ENCODE data around the gene EGF. TPM values are rescaled to one million over a fixed set of nuclear protein-coding genes. Genes with fewer than 3 reads are reported as not detected.
"Not testable (repeated sequence)": the region's sequence is repeated elsewhere in the genome, so short reads cannot be mapped to it uniquely, and the experiment has no call there.

EGF gene
- total and polyA plus RNA-seq, 3 donors from 2014 or later: 0.79 to 1.3 (median 0.87) TPM

GRCh38 chr4:109872950-109873656 is 39.6 kb upstream of the EGF start:
- 90 to 97% methylated on average over 6 of the region's 6 CpGs for WGBS, 2 donors

GRCh38 chr4:109873791-109874514 is 38.7 kb upstream of the EGF start:
- TF ChIP-seq POLR2A (IDR thresholded peaks at IDR 0.05) (no peak), CTCF (IDR thresholded peaks at IDR 0.05) (no peak)
- Histone ChIP-seq H3K4me3 (no peak overlapping the region), H3K36me3 (ENCODE audit: low read depth, missing control alignments) (no peaks in the 10 kb centered on the region), H3K4me1 (no peaks in the 10 kb centered on the region), H3K9me3 (no peaks in the 10 kb centered on the region), H3K27ac (no peak overlapping the region), H3K27me3 (no peaks in the 10 kb centered on the region)
- no peak for DNase-seq
- intact Hi-C loops (cut with DNase I; ENCODE audit: low total_unique reads): no loop called here
- WGBS, 2 donors: 69 to 72% methylated on average over 10 to 11 of the region's 11 CpGs

More at GRCh38 chr4:109872950-109873656, 39.6 kb upstream of the EGF start:
- Histone ChIP-seq H3K27me3 (no peaks in the 10 kb centered on the region), H3K4me1 (no peaks in the 10 kb centered on the region), H3K4me3 (no peak overlapping the region), H3K27ac (no peak overlapping the region), H3K36me3 (ENCODE audit: low read depth, missing control alignments) (no peaks in the 10 kb centered on the region), H3K9me3 (no peaks in the 10 kb centered on the region)
- TF ChIP-seq POLR2A (IDR thresholded peaks at IDR 0.05) (no peak), CTCF (IDR thresholded peaks at IDR 0.05) (no peak)
- intact Hi-C loops (cut with DNase I; ENCODE audit: low total_unique reads): no loop called here
- DNase-seq: no peak

- H3K27me3 ChIP-seq: no peaks in the 10 kb centered on the region
- H3K9me3 ChIP-seq: no peaks in the 10 kb centered on the region
- WGBS, 2 donors: 100% methylated on average over 1 of the region's 1 CpG
- intact Hi-C loops (cut with DNase I; ENCODE audit: low total_unique reads): no loop called here
- no peak overlapping the region for H3K4me3 ChIP-seq
- no peak overlapping the region for H3K27ac ChIP-seq
- no peaks in the 10 kb centered on the region for H3K4me1 ChIP-seq
- no peak for DNase-seq
- H3K36me3 ChIP-seq (ENCODE audit: low read depth, missing control alignments): no peaks in the 10 kb centered on the region
- TF ChIP-seq POLR2A (IDR thresholded peaks at IDR 0.05): no peak
- TF ChIP-seq CTCF (IDR thresholded peaks at IDR 0.05): no peak
Observed at GRCh38 chr4:109875106-109875505, 37.6 kb upstream of the EGF start.

GRCh38 chr4:109875553-109875952 is 37.1 kb upstream of the EGF start:
- DNase-seq; H3K27me3 ChIP-seq; H3K9me3 ChIP-seq; H3K4me3 ChIP-seq; H3K4me1 ChIP-seq; H3K27ac ChIP-seq; H3K36me3 ChIP-seq (ENCODE audit: low read depth, missing control alignments); intact Hi-C loops (cut with DNase I; ENCODE audit: low total_unique reads): not testable (repeated sequence)
- 81 to 100% methylated on average over 1 to 2 of the region's 2 CpGs for WGBS, 2 donors

- Histone ChIP-seq H3K27me3 (no peaks in the 10 kb centered on the region), H3K4me1 (no peaks in the 10 kb centered on the region), H3K27ac (no peak overlapping the region), H3K4me3 (no peak overlapping the region), H3K9me3 (no peaks in the 10 kb centered on the region), H3K36me3 (ENCODE audit: low read depth, missing control alignments) (no peaks in the 10 kb centered on the region)
- no peak for TF ChIP-seq POLR2A (IDR thresholded peaks at IDR 0.05)
- intact Hi-C loops (cut with DNase I; ENCODE audit: low total_unique reads): no loop called here
- no peak for DNase-seq
- 87 to 95% methylated on average over 2 of the region's 2 CpGs for WGBS, 2 donors
Observed at GRCh38 chr4:109876634-109877265, 35.9 kb upstream of the EGF start.

Measured in testis (tissue), 3 donors.